Omental fat pad (tissue), 4 donors: ENCODE results near the gene HMGCS1. TPM values are rescaled to one million over a fixed set of nuclear protein-coding genes. Genes with fewer than 3 reads are reported as not detected.
"Not testable (repeated sequence)": the region's sequence is repeated elsewhere in the genome, so short reads cannot be mapped to it uniquely, and the experiment has no call there.

ENCODE experiments used
- ATAC-seq: fragments of 150-250 bp; one replicate; pipeline ENCODE4 v1.9.1; 2016; ENCODE audit warnings: mild to moderate bottlenecking, moderate library complexity; ENCODE audit not compliant: low FRiP score
- DNase-seq: peaks from one replicate; pipeline ENCODE4 v3.0.0-alpha.2; 2019; ENCODE audit warnings: low spot score
- CTCF ChIP-seq, 3 donors: fragments of 450-650 bp; IDR thresholded peaks; one replicate each; pipeline ENCODE4 v1.5.1; 2016 to 2017; ENCODE audit warnings: antibody characterized with exemption in 3 of 3, mild to moderate bottlenecking in 3 of 3, moderate library complexity in 2 of 3
- total RNA-seq, 4 donors: library from RNA; depleted of rRNA; stranded (reverse); fragments of >200 nt; gene quantifications; one replicate each; pipeline ENCODE4 v1.1.0, GENCODE V29; 2016

Gene HMGCS1
- total RNA-seq, 4 donors from 2014 or later = 9.8 to 34.5 (median 18.4) TPM

GRCh38 chr5:43313854-43314457 lies 744 bp upstream of the HMGCS1 start:
- DNase-seq = no peak
- TF ChIP-seq CTCF (IDR thresholded peaks at IDR 0.05) = no peak
- no peak for ATAC-seq

- ATAC-seq (no peak), DNase-seq (no peak)
- no peak for TF ChIP-seq CTCF (IDR thresholded peaks at IDR 0.05)
Measured at GRCh38 chr5:43312699-43313034, 545 bp downstream of the HMGCS1 start.

DNA sequence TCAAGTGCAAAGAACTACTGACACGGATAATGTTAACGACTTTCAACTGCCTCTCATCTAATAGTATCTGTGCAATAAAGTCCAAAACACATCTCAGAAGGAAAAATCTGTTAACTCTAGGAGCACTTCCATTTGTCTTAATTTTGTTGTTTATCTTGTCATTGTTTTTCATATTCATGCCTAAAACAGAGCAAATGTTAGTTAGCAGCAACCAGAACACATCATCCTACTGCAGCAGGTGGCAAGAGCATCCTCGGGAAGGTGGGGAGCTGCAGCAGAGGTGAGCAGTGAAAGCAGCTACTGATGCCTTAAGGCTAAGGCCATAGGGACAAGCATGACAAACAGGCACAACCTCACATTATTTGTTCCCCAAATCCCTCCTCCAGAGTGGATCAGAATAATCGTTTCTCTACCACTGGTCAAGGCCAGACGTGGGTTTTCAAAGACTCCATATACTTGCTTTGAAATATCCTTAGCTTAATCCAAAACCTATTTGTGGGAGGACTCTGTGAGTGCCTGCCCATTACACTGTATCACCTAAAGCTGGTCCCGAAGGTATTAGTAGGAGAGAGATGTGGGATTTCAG lies 1.0 kb downstream of the HMGCS1 start:
- ATAC-seq (no peak), DNase-seq (no peak)
- TF ChIP-seq CTCF (IDR thresholded peaks at IDR 0.05) = no peak

DNA sequence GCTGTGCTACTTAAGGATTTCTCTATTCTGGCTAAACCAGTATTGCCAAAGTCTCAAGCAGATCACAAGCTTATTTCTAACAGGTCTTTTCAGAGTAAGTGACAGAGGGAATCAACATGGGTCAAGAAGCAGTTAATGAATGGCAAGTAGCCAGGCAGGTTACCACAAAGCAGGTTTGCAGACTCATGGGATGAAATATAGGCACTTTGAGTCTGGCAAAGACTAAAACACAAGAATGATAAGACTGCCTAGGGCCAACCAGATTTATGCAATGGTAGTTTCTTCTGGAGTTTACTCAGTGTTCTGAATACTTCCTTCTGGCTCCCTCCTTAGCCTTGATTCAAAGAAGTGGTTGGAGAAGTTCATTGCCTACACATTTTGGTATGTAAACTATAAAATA lies 3.6 kb downstream of the HMGCS1 start:
- TF ChIP-seq CTCF (IDR thresholded peaks at IDR 0.05) = no peak
- DNase-seq = no peak
- no peak for ATAC-seq

DNA sequence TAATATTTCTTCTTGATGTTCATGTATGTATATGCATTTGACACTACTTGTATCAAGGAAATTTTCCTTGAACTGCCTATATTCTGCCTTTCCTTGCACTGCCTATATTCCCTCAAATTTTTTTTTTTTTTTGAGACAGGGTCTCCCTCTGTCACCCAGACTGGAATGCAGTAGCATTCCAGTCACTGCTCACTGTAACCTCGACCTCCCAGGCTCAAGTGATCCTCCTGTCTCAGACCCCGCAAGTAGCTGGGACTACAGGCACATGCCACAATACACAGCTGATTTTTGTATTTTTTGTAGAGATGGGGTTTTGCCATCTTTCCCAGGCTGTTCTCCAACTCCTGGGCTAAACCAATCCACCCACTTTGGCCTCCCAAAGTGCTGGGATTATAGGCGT lies 4.1 kb downstream of the HMGCS1 start:
- no peak for ATAC-seq
- no peak for TF ChIP-seq CTCF (IDR thresholded peaks at IDR 0.05)
- DNase-seq = no peak

GRCh38 chr5:43306954-43307353 lies 6.3 kb downstream of the HMGCS1 start:
- not testable (repeated sequence) for ATAC-seq, DNase-seq

DNA sequence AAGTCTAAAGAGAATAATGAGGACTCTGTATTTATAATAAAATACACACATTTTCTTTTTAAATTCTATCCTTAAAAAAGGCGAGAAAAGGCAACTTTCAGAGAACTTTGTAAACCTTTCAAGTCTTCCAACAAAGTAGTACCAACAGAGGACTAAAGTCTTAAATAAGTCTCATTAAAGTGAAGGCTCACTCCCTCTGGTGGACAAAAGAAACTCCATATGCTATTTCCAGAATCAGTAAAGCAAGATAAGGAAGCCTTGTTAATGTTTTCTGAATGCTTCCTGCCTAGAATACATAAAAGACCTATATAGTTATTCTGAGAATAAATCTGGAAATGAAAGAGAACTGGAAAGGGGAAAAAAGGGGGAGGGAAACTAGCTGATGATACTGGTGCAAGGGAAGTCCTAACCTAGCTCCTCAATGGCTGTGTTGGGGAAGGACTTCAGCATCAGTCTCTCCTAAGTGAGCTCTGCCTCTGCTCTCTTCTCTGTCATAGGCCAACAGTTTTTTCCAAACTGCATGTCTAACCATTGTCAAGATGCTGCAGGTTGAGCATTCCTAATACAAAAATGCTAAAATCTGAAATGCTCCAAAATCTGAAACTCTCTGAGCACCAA lies 7.2 kb downstream of the HMGCS1 start:
- no peak for DNase-seq

More for the DNA sequence above, 7.2 kb downstream of the HMGCS1 start:
- TF ChIP-seq CTCF (IDR thresholded peaks at IDR 0.05) = no peak
- no peak for ATAC-seq
